IMR-90 (cell line): Measurements from ENCODE around the gene ATRN. TPM values are rescaled to one million over a fixed set of nuclear protein-coding genes. Genes with fewer than 3 reads are reported as not detected.

Experiments
- ATAC-seq: fragments of 200-7000 bp; cut with Tn5 transposase; 2 replicates; pipeline ENCODE4 v1.9.1; 2020; ENCODE audit warnings: low read depth, mild to moderate bottlenecking, moderate library complexity
- BruUV-seq: library from RNA; stranded (reverse); fragments of 400-500 nt; replicated peaks from 2 replicates; lab custom pipeline; 2021; lab: Mats Ljungman, UMichigan
- CTCF ChIA-PET: fragments of 300-600 bp; formaldehyde crosslinking; extraction: SDS; loops from one replicate; lab custom pipeline; 2021; ENCODE audit warnings: antibody characterized with exemption; lab: Yijun Ruan, JAX
- POLR2A ChIA-PET: fragments of 300-600 bp; sonication (Branson Sonifier 250); formaldehyde crosslinking; loops from one replicate; lab custom pipeline; 2022; ENCODE audit warnings: antibody characterized with exemption; ENCODE audit not compliant: unreplicated experiment; lab: Charles Lee
- DNase-seq: peaks from one replicate; pipeline ENCODE4 v3.0.0; 2013
- H2AFZ ChIP-seq: replicated peaks from 2 replicates; pipeline ENCODE3; 2013; ENCODE audit warnings: low read length, mild to moderate bottlenecking; ENCODE audit not compliant: poor library complexity
- H2AK5ac ChIP-seq: 2 replicates; pipeline ENCODE4 v1.6.1; 2013; ENCODE audit warnings: low read depth, low read length, inconsistent platforms
- H2AK9ac ChIP-seq: replicated peaks from 2 replicates; pipeline ENCODE3; 2013; ENCODE audit warnings: mild to moderate bottlenecking, low read depth, low read length, moderate library complexity; ENCODE audit not compliant: poor library complexity
- H2BK120ac ChIP-seq: 2 replicates; pipeline ENCODE4 v1.6.1; 2013; ENCODE audit warnings: low read depth, low read length, inconsistent platforms
- H2BK15ac ChIP-seq: 3 replicates; pipeline ENCODE4 v1.6.1; 2013; ENCODE audit warnings: low read depth, low read length, inconsistent platforms
- H2BK20ac ChIP-seq: 2 replicates; pipeline ENCODE4 v1.6.1; 2013; ENCODE audit warnings: low read depth, mild to moderate bottlenecking, inconsistent platforms, low read length, moderate library complexity
- H2BK5ac ChIP-seq: 2 replicates; pipeline ENCODE4 v1.6.1; 2013; ENCODE audit warnings: mild to moderate bottlenecking, low read depth, low read length, inconsistent platforms; ENCODE audit not compliant: poor library complexity, severe bottlenecking
- H3K14ac ChIP-seq: replicated peaks from 2 replicates; pipeline ENCODE4 v1.6.1; 2013; ENCODE audit warnings: low read depth, low read length, inconsistent platforms
- H3K18ac ChIP-seq: 2 replicates; pipeline ENCODE4 v1.6.1; 2013; ENCODE audit warnings: low read depth, low read length, control low read depth
- H3K23ac ChIP-seq: 2 replicates; pipeline ENCODE4 v1.6.1; 2013; ENCODE audit warnings: low read depth, low read length, inconsistent platforms
- H3K27ac ChIP-seq: 2 replicates; pipeline ENCODE4 v1.5.1; 2013; ENCODE audit warnings: mild to moderate bottlenecking, control low read depth, low read length; ENCODE audit not compliant: insufficient read depth
- H3K27me3 ChIP-seq: 2 replicates; pipeline ENCODE4 v1.6.1; 2013; ENCODE audit warnings: low read length; ENCODE audit not compliant: control insufficient read depth, insufficient read depth
- H3K36me3 ChIP-seq: 2 replicates; pipeline ENCODE4 v1.6.1; 2013; ENCODE audit warnings: low read length, mixed read lengths; ENCODE audit not compliant: control insufficient read depth, insufficient read depth
- H3K4ac ChIP-seq: 2 replicates; pipeline ENCODE4 v1.6.1; 2013; ENCODE audit warnings: low read depth, low read length, inconsistent platforms
- H3K4me1 ChIP-seq: 2 replicates; pipeline ENCODE4 v1.6.1; 2013; ENCODE audit warnings: low read length, mixed read lengths; ENCODE audit not compliant: control insufficient read depth, insufficient read depth
- H3K4me2 ChIP-seq: 2 replicates; pipeline ENCODE4 v1.6.1; 2013; ENCODE audit warnings: low read depth, mild to moderate bottlenecking, control low read depth, low read length, moderate library complexity
- H3K4me3 ChIP-seq: 2 replicates; pipeline ENCODE4 v1.5.1; 2013; ENCODE audit warnings: low read depth, mild to moderate bottlenecking, control low read depth, low read length, moderate library complexity; ENCODE audit not compliant: insufficient read depth
- H3K56ac ChIP-seq: 2 replicates; pipeline ENCODE4 v1.6.1; 2013; ENCODE audit warnings: low read length, inconsistent platforms; ENCODE audit not compliant: insufficient read depth; ENCODE audit errors: extremely low read depth
- H3K79me1 ChIP-seq, 2 experiments: 2 replicates each; pipeline ENCODE4 v1.6.1; 2013; ENCODE audit warnings: low read length in 2 of 2, inconsistent platforms in 1 of 2, low read depth in 1 of 2
- H3K9ac ChIP-seq: 2 replicates; pipeline ENCODE4 v1.6.1; 2013; ENCODE audit warnings: low read depth, low read length, control low read depth
- H3K9me1 ChIP-seq: 2 replicates; pipeline ENCODE4 v1.6.1; 2013; ENCODE audit warnings: low read length, inconsistent platforms; ENCODE audit not compliant: insufficient read depth
- H3K9me3 ChIP-seq: 2 replicates; pipeline ENCODE4 v1.6.1; 2013; ENCODE audit warnings: low read length; ENCODE audit not compliant: control insufficient read depth, insufficient read depth
- H4K20me1 ChIP-seq: 2 replicates; pipeline ENCODE4 v1.6.1; 2013; ENCODE audit warnings: low read length, inconsistent platforms; ENCODE audit not compliant: insufficient read depth
- H4K5ac ChIP-seq: 2 replicates; pipeline ENCODE4 v1.6.1; 2013; ENCODE audit warnings: mild to moderate bottlenecking, low read depth, low read length, control low read depth
- H4K8ac ChIP-seq, 2 experiments: 2 replicates each; pipeline ENCODE4 v1.6.1; 2013; ENCODE audit warnings: low read depth in 2 of 2, low read length in 2 of 2, control low read depth in 1 of 2, inconsistent platforms in 1 of 2
- H4K91ac ChIP-seq: 2 replicates; pipeline ENCODE4 v1.6.1; 2013; ENCODE audit warnings: low read depth, low read length, inconsistent platforms; ENCODE audit not compliant: insufficient read depth
- BHLHE40 ChIP-seq: fragments of 150-350 bp; IDR thresholded peaks from 2 replicates; pipeline ENCODE4 v1.6.1; 2016; ENCODE audit warnings: mild to moderate bottlenecking, low read depth, low read length
- CEBPB ChIP-seq: IDR thresholded peaks from 2 replicates; pipeline ENCODE4 v1.6.1; 2012; ENCODE audit warnings: low read depth, low read length, improper control_type of control experiment
- CHD1 ChIP-seq: IDR thresholded peaks from 2 replicates; pipeline ENCODE4 v1.6.1; 2012; ENCODE audit warnings: low read depth, low read length, improper control_type of control experiment
- CTCF ChIP-seq: conservative IDR thresholded peaks from 2 replicates; pipeline ENCODE4 v1.5.1; 2012; ENCODE audit warnings: mild to moderate bottlenecking, low read depth, low read length, improper control_type of control experiment
- FOS ChIP-seq: fragments of 150-350 bp; IDR thresholded peaks from 2 replicates; pipeline ENCODE4 v1.6.1; 2016; ENCODE audit warnings: low read depth, low read length
- MAFK ChIP-seq: IDR thresholded peaks from 2 replicates; pipeline ENCODE4 v1.6.1; 2012; ENCODE audit warnings: low read depth, low read length, improper control_type of control experiment
- MAZ ChIP-seq: IDR thresholded peaks from 2 replicates; pipeline ENCODE4 v1.6.1; 2012; ENCODE audit warnings: low read depth, mild to moderate bottlenecking, low read length, improper control_type of control experiment, moderate library complexity, borderline replicate concordance
- MXI1 ChIP-seq: IDR thresholded peaks from 2 replicates; pipeline ENCODE4 v1.6.1; 2012; ENCODE audit warnings: low read depth, mild to moderate bottlenecking, low read length, moderate library complexity, borderline replicate concordance
- POLR2A ChIP-seq: IDR thresholded peaks from 2 replicates; pipeline ENCODE4 v1.6.1; 2012; ENCODE audit warnings: mild to moderate bottlenecking, low read depth, low read length
- RAD21 ChIP-seq: IDR thresholded peaks from 2 replicates; pipeline ENCODE4 v1.6.1; 2012; ENCODE audit warnings: low read length, improper control_type of control experiment
- RCOR1 ChIP-seq: IDR thresholded peaks from 2 replicates; pipeline ENCODE4 v1.6.1; 2012; ENCODE audit warnings: mild to moderate bottlenecking, low read length, improper control_type of control experiment; ENCODE audit not compliant: insufficient replicate concordance
- RFX5 ChIP-seq: IDR thresholded peaks from 2 replicates; pipeline ENCODE4 v1.8.0; 2012; ENCODE audit warnings: low read depth, mild to moderate bottlenecking, low read length, moderate library complexity
- SMC3 ChIP-seq: fragments of 150-350 bp; IDR thresholded peaks from 2 replicates; pipeline ENCODE4 v1.6.1; 2016; ENCODE audit warnings: low read depth, mild to moderate bottlenecking, antibody characterized with exemption, low read length, moderate library complexity
- WGBS, 2 experiments: methylation state at CpG; one replicate each; pipeline versions ENCODE4 v1.1.5 to v1.1.7; 2013; ENCODE audit warnings: missing lambda C conversion rate in 2 of 2; ENCODE audit not compliant: insufficient read length in 1 of 2; ENCODE audit errors: extremely low coverage in 2 of 2; 5-methylcytosine and 5-hydroxymethylcytosine counted together
- dilution Hi-C: fragments of 300-500 bp; cut with HindIII; formaldehyde crosslinking; loops from one replicate; pipeline ENCODE4 v1.14.3; 2018; ENCODE audit warnings: low sequenced_read_pairs; ENCODE audit not compliant: unreplicated experiment
- in situ Hi-C: fragments of 300-500 bp; cut with MboI; formaldehyde crosslinking; loops from 3 replicates; pipeline ENCODE4 v1.14.3; 2019; ENCODE audit warnings: low sequenced_read_pairs, inconsistent platforms, mixed read lengths
- intact Hi-C: fragments of 100-400 bp; cut with micrococcal nuclease; formaldehyde crosslinking; loops from 2 replicates; pipeline ENCODE4 v1.10.0; 2022
- polyA plus RNA-seq, 3 experiments: library from polyadenylated mRNA; depleted of rRNA; stranded (reverse); fragments of >200 nt; gene quantifications; 2 replicates each; pipeline ENCODE4 v1.2.3, GENCODE V29; 2012; ENCODE audit warnings: low replicate concordance in 1 of 3
- total RNA-seq: library from RNA; depleted of rRNA; stranded (reverse); fragments of >200 nt; gene quantifications from 2 replicates; pipeline ENCODE4 v1.2.3, GENCODE V29; 2012
- TF ChIP-seq, protein P1 (sequence below): fragments of 150-350 bp; IDR thresholded peaks from 2 replicates; pipeline ENCODE4 v1.6.1; 2017; ENCODE audit warnings: mild to moderate bottlenecking, antibody characterized with exemption, low read length, low read depth
- TF ChIP-seq, protein P2 (sequence below): fragments of 150-350 bp; IDR thresholded peaks from 2 replicates; pipeline ENCODE4 v1.6.1; 2016; ENCODE audit warnings: low read depth, mild to moderate bottlenecking, low read length, moderate library complexity, borderline replicate concordance

Gene ATRN
- total and polyA plus RNA-seq, 2 of the 4 experiments (the other 2 are of a cell fraction), result 32.3 to 46.2 TPM

DNA sequence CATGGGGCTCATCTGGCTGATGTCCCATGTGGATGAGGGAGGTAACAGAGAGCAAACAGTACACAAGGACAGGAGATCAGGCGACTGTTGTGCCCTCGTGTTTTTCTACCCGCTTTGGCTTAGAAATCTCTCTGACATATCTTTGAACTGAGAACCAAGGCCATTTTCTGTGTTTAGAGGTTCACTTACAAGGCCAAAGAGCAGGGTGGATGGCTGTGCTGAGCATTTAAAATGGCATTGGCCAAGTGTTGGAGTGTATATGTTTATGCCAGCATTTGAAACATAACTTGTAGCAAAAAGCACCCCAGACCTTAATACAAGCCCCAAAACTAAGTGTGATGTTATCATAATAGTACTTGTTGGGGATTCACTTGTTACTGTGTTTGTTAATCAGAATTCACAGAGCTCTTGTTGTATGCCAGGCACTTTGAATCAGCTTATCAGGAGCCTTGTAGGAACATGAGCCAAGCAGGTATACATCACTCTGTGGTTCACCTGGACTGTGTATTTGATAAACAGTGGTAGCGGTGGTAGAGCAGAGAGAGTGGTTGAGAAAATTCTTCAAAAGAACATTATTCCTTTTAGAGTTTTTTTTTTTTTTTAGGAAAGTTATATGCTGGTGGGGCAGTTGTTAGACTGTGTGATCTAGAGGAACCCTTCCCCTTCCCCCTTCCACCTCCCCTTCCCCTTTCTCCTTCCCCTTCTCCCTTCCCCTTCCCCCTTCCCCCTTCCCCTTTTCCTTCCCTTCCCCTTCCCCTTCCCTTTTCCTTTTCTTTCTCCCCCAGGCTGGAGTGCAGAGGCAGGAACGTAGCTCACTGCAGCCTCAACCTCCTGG lies 71.3 kb downstream of the ATRN start:
- H4K20me1 ChIP-seq, result peaks cover 6% of the 10 kb centered on the region; the same call in 1 of the 2 replicates
- dilution Hi-C loops, result no loop called here
- in situ Hi-C loops, result no loop called here
- TF ChIP-seq, protein P1, sequence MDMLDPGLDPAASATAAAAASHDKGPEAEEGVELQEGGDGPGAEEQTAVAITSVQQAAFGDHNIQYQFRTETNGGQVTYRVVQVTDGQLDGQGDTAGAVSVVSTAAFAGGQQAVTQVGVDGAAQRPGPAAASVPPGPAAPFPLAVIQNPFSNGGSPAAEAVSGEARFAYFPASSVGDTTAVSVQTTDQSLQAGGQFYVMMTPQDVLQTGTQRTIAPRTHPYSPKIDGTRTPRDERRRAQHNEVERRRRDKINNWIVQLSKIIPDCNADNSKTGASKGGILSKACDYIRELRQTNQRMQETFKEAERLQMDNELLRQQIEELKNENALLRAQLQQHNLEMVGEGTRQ, result no peak
- no peak for TF ChIP-seq RFX5
- no peak for TF ChIP-seq RAD21
- no peak for TF ChIP-seq FOS
- no peak for TF ChIP-seq CHD1
- TF ChIP-seq RCOR1, result no peak
- TF ChIP-seq POLR2A, result no peak
- TF ChIP-seq SMC3, result no peak
- no peak for TF ChIP-seq CEBPB
- TF ChIP-seq CTCF, result no peak
- TF ChIP-seq MAFK, result no peak
- no peak for TF ChIP-seq MAZ
- TF ChIP-seq, protein P2, sequence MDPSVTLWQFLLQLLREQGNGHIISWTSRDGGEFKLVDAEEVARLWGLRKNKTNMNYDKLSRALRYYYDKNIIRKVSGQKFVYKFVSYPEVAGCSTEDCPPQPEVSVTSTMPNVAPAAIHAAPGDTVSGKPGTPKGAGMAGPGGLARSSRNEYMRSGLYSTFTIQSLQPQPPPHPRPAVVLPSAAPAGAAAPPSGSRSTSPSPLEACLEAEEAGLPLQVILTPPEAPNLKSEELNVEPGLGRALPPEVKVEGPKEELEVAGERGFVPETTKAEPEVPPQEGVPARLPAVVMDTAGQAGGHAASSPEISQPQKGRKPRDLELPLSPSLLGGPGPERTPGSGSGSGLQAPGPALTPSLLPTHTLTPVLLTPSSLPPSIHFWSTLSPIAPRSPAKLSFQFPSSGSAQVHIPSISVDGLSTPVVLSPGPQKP, result no peak
- no peak for TF ChIP-seq MXI1
- TF ChIP-seq BHLHE40, result no peak

More for the DNA sequence above, 71.3 kb downstream of the ATRN start:
- WGBS, 2 experiments, result no CpG with 5 or more reads among the region's 5 CpGs
- no peak overlapping the region for H3K27ac ChIP-seq
- ChIA-PET CTCF (no interaction called here), POLR2A (no interaction called here)
- H3K14ac ChIP-seq, result no peak overlapping the region
- no peak overlapping the region for H4K8ac ChIP-seq
- H3K56ac ChIP-seq, result no peak overlapping the region
- H3K9me3 ChIP-seq, result no peaks in the 10 kb centered on the region
- H3K36me3 ChIP-seq, result peaks cover 3% of the 10 kb centered on the region; the same call in 1 of the 2 replicates
- no peak overlapping the region for H2AK5ac ChIP-seq
- no peak overlapping the region for H2BK20ac ChIP-seq
- H3K4ac ChIP-seq, result no peak overlapping the region
- H2AFZ ChIP-seq, result no peak overlapping the region
- intact Hi-C loops, result no loop called here
- no peak overlapping the region for H3K4me2 ChIP-seq
- H3K4me1 ChIP-seq, result peaks cover 4% of the 10 kb centered on the region; the same call in 1 of the 2 replicates
- no peak overlapping the region for H3K18ac ChIP-seq
- H2BK5ac ChIP-seq, result no peak overlapping the region
- ATAC-seq (no peak), DNase-seq (no peak)
- H3K23ac ChIP-seq, result no peak overlapping the region
- BruUV-seq, result no TSS peak
- no peak overlapping the region for H2AK9ac ChIP-seq
- H2BK120ac ChIP-seq, result no peak overlapping the region
- no peak overlapping the region for H4K91ac ChIP-seq
- no peak overlapping the region for H3K4me3 ChIP-seq
- H3K79me1 ChIP-seq, result peaks cover 15 to 25% of the 10 kb centered on the region in 2 experiments
- no peak overlapping the region for H3K9ac ChIP-seq
- no peaks in the 10 kb centered on the region for H3K27me3 ChIP-seq
- H4K5ac ChIP-seq, result no peak overlapping the region
- no peak overlapping the region for H2BK15ac ChIP-seq
- H3K9me1 ChIP-seq, result peaks cover 8% of the 10 kb centered on the region
